Measurements from ENCODE around the gene MYPN. TPM values are rescaled to one million over a fixed set of nuclear protein-coding genes. Genes with fewer than 3 reads are reported as not detected.

Gene MYPN
- total RNA-seq, 1 donor from 2014 or later, result 1.0 TPM

- no peak overlapping the region for H3K4me3 Mint-ChIP-seq (ENCODE audit: unreplicated experiment)
- no peak for DNase-seq (ENCODE audit: extremely low spot score, unreplicated experiment)
- no peak overlapping the region for H3K27ac Mint-ChIP-seq (ENCODE audit: unreplicated experiment)
- H3K4me1 Mint-ChIP-seq (ENCODE audit: unreplicated experiment), result no peaks in the 10 kb centered on the region
- no peaks in the 10 kb centered on the region for H3K9me3 Mint-ChIP-seq (ENCODE audit: unreplicated experiment)
- H3K36me3 Mint-ChIP-seq (ENCODE audit: unreplicated experiment), result no peaks in the 10 kb centered on the region
- TF ChIP-seq, protein P1, sequence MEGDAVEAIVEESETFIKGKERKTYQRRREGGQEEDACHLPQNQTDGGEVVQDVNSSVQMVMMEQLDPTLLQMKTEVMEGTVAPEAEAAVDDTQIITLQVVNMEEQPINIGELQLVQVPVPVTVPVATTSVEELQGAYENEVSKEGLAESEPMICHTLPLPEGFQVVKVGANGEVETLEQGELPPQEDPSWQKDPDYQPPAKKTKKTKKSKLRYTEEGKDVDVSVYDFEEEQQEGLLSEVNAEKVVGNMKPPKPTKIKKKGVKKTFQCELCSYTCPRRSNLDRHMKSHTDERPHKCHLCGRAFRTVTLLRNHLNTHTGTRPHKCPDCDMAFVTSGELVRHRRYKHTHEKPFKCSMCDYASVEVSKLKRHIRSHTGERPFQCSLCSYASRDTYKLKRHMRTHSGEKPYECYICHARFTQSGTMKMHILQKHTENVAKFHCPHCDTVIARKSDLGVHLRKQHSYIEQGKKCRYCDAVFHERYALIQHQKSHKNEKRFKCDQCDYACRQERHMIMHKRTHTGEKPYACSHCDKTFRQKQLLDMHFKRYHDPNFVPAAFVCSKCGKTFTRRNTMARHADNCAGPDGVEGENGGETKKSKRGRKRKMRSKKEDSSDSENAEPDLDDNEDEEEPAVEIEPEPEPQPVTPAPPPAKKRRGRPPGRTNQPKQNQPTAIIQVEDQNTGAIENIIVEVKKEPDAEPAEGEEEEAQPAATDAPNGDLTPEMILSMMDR (IDR thresholded peaks at IDR 0.05), result no peak
- no peaks in the 10 kb centered on the region for H3K27me3 Mint-ChIP-seq (ENCODE audit: unreplicated experiment)
These were observed 56.4 kb downstream of the MYPN start for GRCh38 chr10:68165643-68166042.

- Mint-ChIP-seq H3K27me3 (ENCODE audit: unreplicated experiment) (no peaks in the 10 kb centered on the region), H3K27ac (ENCODE audit: unreplicated experiment) (no peak overlapping the region), H3K9me3 (ENCODE audit: unreplicated experiment) (no peaks in the 10 kb centered on the region), H3K4me1 (ENCODE audit: unreplicated experiment) (no peaks in the 10 kb centered on the region), H3K4me3 (ENCODE audit: unreplicated experiment) (no peak overlapping the region), H3K36me3 (ENCODE audit: unreplicated experiment) (no peaks in the 10 kb centered on the region)
- no peak for DNase-seq (ENCODE audit: extremely low spot score, unreplicated experiment)
- TF ChIP-seq, protein P1 (IDR thresholded peaks at IDR 0.05), result no peak
These were observed 57.7 kb downstream of the MYPN start for GRCh38 chr10:68166871-68167585.

- no peak for DNase-seq (ENCODE audit: extremely low spot score, unreplicated experiment)
- H3K27ac Mint-ChIP-seq (ENCODE audit: unreplicated experiment), result no peak overlapping the region
- H3K27me3 Mint-ChIP-seq (ENCODE audit: unreplicated experiment), result no peaks in the 10 kb centered on the region
- H3K4me3 Mint-ChIP-seq (ENCODE audit: unreplicated experiment), result no peak overlapping the region
- TF ChIP-seq, protein P1 (IDR thresholded peaks at IDR 0.05), result no peak
- no peaks in the 10 kb centered on the region for H3K9me3 Mint-ChIP-seq (ENCODE audit: unreplicated experiment)
- peaks cover 3% of the 10 kb centered on the region for H3K36me3 Mint-ChIP-seq (ENCODE audit: unreplicated experiment)
- H3K4me1 Mint-ChIP-seq (ENCODE audit: unreplicated experiment), result no peaks in the 10 kb centered on the region
These were observed 58.4 kb downstream of the MYPN start for GRCh38 chr10:68167586-68168189.

DNA sequence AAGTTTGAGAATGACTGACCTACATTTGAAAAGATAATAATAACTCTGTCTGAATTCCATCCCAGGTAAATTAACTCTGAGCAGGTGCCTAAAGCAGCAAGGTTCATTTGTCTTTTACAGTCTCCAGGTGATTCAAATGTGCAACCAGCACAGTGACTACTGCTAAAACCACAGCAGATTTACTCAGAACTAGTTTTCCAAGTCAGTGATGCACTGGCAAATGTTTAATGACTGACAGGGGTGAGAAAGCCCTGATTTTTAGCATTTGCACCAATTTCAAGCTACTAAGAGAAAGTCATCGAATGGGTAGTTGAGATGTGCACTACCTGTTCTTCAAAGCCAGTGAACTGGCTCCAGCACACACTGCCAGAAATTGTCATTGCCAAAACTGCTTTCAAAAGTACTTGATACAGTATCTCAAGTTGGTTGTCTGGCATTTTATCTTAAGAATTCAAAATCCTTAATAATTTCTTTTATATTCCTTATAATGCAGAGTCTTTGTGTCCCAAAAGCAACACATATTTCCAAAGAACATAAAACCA is 62.3 kb downstream of the MYPN start:
- DNase-seq (ENCODE audit: extremely low spot score, unreplicated experiment), result no peak
- no peak overlapping the region for H3K4me3 Mint-ChIP-seq (ENCODE audit: unreplicated experiment)

GRCh38 chr10:68172324-68172723 is 63.0 kb downstream of the MYPN start:
- Mint-ChIP-seq H3K36me3 (ENCODE audit: unreplicated experiment) (peaks cover 3% of the 10 kb centered on the region), H3K9me3 (ENCODE audit: unreplicated experiment) (no peaks in the 10 kb centered on the region), H3K4me3 (ENCODE audit: unreplicated experiment) (no peak overlapping the region), H3K4me1 (ENCODE audit: unreplicated experiment) (no peaks in the 10 kb centered on the region), H3K27me3 (ENCODE audit: unreplicated experiment) (no peaks in the 10 kb centered on the region), H3K27ac (ENCODE audit: unreplicated experiment) (no peak overlapping the region)
- TF ChIP-seq, protein P1 (IDR thresholded peaks at IDR 0.05), result no peak
- DNase-seq (ENCODE audit: extremely low spot score, unreplicated experiment), result no peak

More for the DNA sequence above, 62.3 kb downstream of the MYPN start:
- Mint-ChIP-seq H3K27me3 (ENCODE audit: unreplicated experiment) (no peaks in the 10 kb centered on the region), H3K4me1 (ENCODE audit: unreplicated experiment) (no peaks in the 10 kb centered on the region), H3K9me3 (ENCODE audit: unreplicated experiment) (no peaks in the 10 kb centered on the region), H3K36me3 (ENCODE audit: unreplicated experiment) (peaks cover 3% of the 10 kb centered on the region), H3K27ac (ENCODE audit: unreplicated experiment) (no peak overlapping the region)
- TF ChIP-seq, protein P1 (IDR thresholded peaks at IDR 0.05), result no peak

All from osteocyte (in vitro differentiated cells).